Type B pancreatic cell (in vitro differentiated cells): ENCODE measurements around the gene HYDIN. TPM values are rescaled to one million over a fixed set of nuclear protein-coding genes. Genes with fewer than 3 reads are reported as not detected.

Experiments
- DNase-seq: peaks from one replicate; pipeline ENCODE4 v3.0.0; 2021; ENCODE audit warnings: mixed read lengths; ENCODE audit not compliant: unreplicated experiment; ENCODE audit errors: extremely low spot score
- H3K27ac Mint-ChIP-seq: 2 replicates; pipeline ENCODE4 v1.8.0; 2021; ENCODE audit warnings: mild to moderate bottlenecking, mixed read lengths
- H3K27me3 Mint-ChIP-seq: 2 replicates; pipeline ENCODE4 v1.8.0; 2021; ENCODE audit warnings: mixed read lengths
- H3K36me3 Mint-ChIP-seq: 2 replicates; pipeline ENCODE4 v1.8.0; 2021; ENCODE audit warnings: mixed read lengths
- H3K4me1 Mint-ChIP-seq: one replicate; pipeline ENCODE4 v1.8.0; 2021; ENCODE audit warnings: mixed read lengths; ENCODE audit not compliant: unreplicated experiment
- H3K4me3 Mint-ChIP-seq: 2 replicates; pipeline ENCODE4 v1.8.0; 2021; ENCODE audit warnings: mild to moderate bottlenecking, mixed read lengths
- H3K9me3 Mint-ChIP-seq: 2 replicates; pipeline ENCODE4 v1.8.0; 2021; ENCODE audit warnings: mixed read lengths
- total RNA-seq: library from RNA; stranded (reverse); gene quantifications from 2 replicates; pipeline ENCODE4 v1.2.1, GENCODE V29; 2021; ENCODE audit warnings: low replicate concordance
- TF ChIP-seq, protein P1 (sequence below): fragments of 200-600 bp; sonication (generic); conservative IDR thresholded peaks from 2 replicates; pipeline ENCODE4 v1.5.0; 2021; ENCODE audit warnings: antibody characterized with exemption, mild to moderate bottlenecking

Gene HYDIN
- total RNA-seq, 1 donor from 2014 or later: 19.7 TPM

DNA sequence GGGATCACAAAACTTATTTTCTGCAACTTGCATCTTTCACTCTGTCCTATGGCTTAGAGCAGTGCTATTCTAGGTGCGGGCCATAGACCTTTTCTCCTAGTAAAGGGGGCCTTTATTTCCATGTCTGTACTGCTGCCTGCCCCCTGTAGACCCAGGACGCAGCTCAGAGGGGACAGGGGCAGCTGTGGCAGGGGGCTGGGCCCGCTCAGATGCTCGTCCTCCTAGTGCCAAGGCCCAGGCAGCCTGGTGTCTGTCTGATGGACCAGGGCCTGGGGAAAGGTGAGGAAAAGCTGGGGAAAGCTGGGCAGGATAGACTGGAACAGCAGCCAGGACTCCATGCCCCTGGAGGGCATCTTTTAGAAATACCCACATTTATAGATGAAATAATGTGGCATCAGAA is 455.1 kb downstream of the HYDIN start:
- no peak for DNase-seq
- H3K27ac Mint-ChIP-seq: no peak overlapping the region
- TF ChIP-seq, protein P1, sequence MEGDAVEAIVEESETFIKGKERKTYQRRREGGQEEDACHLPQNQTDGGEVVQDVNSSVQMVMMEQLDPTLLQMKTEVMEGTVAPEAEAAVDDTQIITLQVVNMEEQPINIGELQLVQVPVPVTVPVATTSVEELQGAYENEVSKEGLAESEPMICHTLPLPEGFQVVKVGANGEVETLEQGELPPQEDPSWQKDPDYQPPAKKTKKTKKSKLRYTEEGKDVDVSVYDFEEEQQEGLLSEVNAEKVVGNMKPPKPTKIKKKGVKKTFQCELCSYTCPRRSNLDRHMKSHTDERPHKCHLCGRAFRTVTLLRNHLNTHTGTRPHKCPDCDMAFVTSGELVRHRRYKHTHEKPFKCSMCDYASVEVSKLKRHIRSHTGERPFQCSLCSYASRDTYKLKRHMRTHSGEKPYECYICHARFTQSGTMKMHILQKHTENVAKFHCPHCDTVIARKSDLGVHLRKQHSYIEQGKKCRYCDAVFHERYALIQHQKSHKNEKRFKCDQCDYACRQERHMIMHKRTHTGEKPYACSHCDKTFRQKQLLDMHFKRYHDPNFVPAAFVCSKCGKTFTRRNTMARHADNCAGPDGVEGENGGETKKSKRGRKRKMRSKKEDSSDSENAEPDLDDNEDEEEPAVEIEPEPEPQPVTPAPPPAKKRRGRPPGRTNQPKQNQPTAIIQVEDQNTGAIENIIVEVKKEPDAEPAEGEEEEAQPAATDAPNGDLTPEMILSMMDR: no peak
- peaks cover 16% of the 10 kb centered on the region for H3K4me1 Mint-ChIP-seq
- H3K4me3 Mint-ChIP-seq: no peak overlapping the region
- H3K27me3 Mint-ChIP-seq: peaks cover 3% of the 10 kb centered on the region
- H3K36me3 Mint-ChIP-seq: peaks cover 8% of the 10 kb centered on the region
- H3K9me3 Mint-ChIP-seq: no peaks in the 10 kb centered on the region

DNA sequence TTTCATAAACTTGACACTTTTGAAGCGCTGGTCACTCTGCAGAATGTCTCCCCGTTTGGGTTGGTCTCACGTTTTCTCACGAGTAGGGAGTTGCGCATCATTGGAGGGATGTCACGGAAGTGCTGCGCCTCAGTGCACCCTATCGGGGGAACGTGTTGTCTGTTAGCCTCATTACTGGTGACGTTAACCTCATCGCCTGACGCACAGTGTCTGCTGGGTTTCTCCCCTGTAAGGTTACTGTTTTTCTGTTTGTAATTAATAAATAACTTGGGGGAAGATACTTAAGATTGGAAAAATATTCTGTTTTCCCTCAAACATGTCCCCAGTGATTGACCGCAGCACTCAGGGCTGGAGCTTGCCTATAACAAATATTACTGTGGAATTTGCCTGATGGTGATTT is 456.3 kb downstream of the HYDIN start:
- Mint-ChIP-seq H3K9me3 (no peaks in the 10 kb centered on the region), H3K36me3 (peaks cover 7% of the 10 kb centered on the region), H3K4me3 (no peak overlapping the region), H3K27ac (no peak overlapping the region), H3K27me3 (peaks cover 3% of the 10 kb centered on the region), H3K4me1 (peaks cover 17% of the 10 kb centered on the region)
- TF ChIP-seq, protein P1: no peak
- no peak for DNase-seq

DNA sequence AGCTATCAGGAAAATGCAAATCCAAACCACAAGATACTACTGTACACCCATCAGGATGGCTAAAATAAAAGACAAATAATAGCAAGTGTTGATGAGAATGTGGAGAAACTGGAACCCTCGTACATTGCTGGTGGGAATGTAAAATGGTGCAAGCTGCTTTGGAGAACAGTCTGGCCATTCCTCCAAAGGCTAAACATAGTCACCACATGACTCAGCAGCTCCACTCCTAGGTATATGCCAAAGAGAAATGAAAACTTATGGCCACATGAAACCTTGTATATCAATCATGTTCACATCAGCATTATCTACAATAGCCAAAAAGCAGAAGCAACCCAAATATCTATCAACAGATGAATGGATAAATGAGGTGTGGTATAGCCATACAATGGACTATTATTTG is 458.0 kb downstream of the HYDIN start:
- Mint-ChIP-seq H3K9me3 (no peaks in the 10 kb centered on the region), H3K36me3 (peaks cover 3% of the 10 kb centered on the region), H3K27me3 (no peaks in the 10 kb centered on the region), H3K4me3 (no peak overlapping the region), H3K4me1 (peaks cover 8% of the 10 kb centered on the region), H3K27ac (peak overlapping the region; percentile 61)
- DNase-seq: no peak
- TF ChIP-seq, protein P1: no peak

DNA sequence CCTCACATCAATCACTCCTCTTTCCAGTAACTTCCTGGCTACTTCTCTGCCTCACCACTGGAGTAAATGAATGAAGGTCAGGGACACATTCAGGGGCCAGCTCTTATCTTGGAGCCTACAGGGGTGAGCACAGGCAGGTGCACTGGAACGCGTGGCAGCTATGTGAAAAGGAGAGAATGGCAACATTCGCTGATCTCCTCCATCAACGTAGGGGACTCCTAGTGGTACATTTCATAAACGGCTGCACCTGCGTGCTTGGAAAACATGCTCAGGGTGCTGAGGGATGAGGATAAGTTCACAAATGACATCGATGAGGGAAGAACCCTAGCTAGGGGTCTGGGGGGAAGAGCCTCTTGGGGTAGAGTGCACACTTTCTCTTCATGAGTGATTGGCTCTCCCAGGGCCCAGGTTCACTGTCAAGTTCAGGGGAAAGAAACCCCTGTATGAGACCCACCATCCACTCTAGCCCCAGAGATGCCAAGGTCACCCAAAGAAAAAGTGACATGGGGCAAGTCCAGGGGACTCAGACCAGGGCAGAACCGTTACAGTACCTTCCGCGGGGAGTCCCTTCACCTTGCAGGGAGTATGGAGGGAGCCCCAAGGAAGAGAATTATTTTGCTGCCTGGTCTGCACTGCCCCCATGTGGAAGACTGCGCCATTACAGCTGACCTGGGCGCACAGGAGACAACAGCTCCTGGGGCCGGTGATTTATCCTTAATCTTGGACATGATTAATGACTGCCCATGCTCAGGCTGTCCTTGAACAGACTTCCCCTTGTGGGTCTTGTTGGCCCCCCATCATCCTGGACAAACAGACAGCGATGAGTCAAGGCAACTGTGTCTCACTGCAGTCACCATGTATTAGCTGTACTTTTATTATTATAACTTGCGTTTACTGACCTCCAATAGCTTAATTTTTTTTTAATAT is 459.6 kb downstream of the HYDIN start:
- no peaks in the 10 kb centered on the region for H3K27me3 Mint-ChIP-seq
- peaks cover 3% of the 10 kb centered on the region for H3K36me3 Mint-ChIP-seq
- peaks cover 8% of the 10 kb centered on the region for H3K4me1 Mint-ChIP-seq
- TF ChIP-seq, protein P1: peak; percentile 97
- DNase-seq: peak; percentile 80
- no peaks in the 10 kb centered on the region for H3K9me3 Mint-ChIP-seq
- no peak overlapping the region for H3K4me3 Mint-ChIP-seq
- peak overlapping the region; percentile 77 for H3K27ac Mint-ChIP-seq

DNA sequence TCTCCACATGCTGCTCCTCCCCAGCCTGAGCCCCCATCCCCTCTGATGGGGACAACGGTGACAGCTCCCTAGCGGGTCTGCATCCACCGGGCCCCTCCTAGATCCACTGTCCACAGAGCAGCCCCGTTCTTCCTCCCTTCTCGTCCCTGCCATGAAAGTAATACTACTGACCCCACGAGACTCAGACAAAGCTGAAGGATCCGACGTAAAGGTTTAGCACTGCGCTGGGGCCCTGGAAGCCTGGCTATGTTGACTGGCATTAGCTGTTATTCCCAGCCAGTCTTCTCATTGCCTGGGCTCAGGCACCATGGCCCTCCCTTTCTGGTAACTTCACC is 460.3 kb downstream of the HYDIN start:
- H3K9me3 Mint-ChIP-seq: no peaks in the 10 kb centered on the region
- no peak overlapping the region for H3K4me3 Mint-ChIP-seq
- peak overlapping the region; percentile 77 for H3K27ac Mint-ChIP-seq
- DNase-seq: no peak
- H3K27me3 Mint-ChIP-seq: no peaks in the 10 kb centered on the region
- peaks cover 8% of the 10 kb centered on the region for H3K4me1 Mint-ChIP-seq
- H3K36me3 Mint-ChIP-seq: peaks cover 3% of the 10 kb centered on the region
- TF ChIP-seq, protein P1: no peak
